ENCODE data around the gene HECW1. TPM values are rescaled to one million over a fixed set of nuclear protein-coding genes. Genes with fewer than 3 reads are reported as not detected.
"Not testable (repeated sequence)": the region's sequence is repeated elsewhere in the genome, so short reads cannot be mapped to it uniquely, and the experiment has no call there.

HECW1 gene
- total RNA-seq, 1 experiment from 2014 or later, result 6.7 TPM

DNA sequence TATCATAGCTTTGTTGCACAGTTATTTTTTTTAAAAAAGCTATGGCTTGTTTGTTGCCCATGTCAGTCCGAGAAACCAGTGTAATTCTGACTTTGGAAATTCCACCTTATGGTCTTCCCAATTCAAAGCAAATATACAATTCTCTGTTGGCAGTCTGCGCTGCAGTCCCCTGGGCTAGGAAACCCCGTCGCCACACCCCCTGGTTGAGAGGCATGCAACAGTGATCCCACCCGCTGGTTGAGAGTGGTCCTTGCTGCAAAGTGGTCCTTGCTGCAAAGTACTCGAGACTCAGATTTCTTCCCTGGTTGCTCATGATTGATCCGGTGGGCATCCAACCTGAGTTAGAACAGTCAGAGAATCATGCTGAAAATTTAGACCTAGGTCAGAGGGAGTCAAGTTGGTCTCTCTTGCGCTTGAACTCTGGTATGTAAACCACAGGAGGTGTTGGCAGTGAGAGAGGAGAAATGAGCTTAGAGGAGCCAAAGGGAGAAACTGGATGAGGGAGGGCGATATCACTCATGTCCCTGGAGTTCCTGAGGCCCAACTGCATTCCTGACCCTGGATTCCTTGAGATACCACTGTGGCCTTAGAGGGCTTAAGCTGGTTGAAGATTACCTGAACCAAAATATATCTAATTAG lies 425.4 kb downstream of the HECW1 start:
- peak; percentile 74 for DNase-seq (ENCODE audit: low read depth)

DNA sequence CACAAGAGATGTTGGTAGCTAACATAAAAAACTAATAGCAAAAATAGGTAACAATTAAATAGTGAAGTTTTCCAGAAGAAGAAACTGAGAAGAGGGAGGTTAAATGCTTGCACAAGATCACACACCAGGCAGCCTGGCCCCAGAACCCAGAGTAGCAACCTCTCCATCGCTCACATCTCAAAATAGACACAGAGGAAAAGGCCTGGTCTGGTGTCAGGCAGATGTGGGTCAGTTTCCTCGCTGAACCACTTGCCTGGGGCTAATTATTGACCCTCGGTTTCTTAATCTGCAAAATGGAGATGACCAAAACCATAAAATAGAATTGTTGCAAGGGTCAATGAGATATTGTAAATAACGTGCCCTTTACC lies 425.9 kb downstream of the HECW1 start:
- DNase-seq (ENCODE audit: low read depth), result no peak

DNA sequence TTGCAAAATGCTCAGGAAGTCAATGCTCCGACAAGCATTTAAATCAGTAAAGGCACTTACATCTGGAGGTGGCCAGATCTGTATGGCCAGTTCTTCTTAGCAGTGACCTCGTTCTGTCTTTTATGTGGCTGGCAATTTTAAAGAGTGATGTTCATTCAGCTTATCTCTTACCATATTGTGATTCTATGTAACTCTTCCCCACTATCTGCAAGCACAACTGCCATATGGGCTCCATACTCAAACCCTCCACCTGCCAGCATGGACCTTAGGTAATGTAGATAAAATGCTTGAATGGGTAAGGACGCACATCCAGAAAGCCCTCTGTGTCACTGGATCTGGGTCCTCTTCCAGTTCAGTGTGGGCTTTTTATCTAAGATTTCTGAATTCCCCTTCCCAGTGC lies 428.0 kb downstream of the HECW1 start:
- DNase-seq (ENCODE audit: low read depth), result no peak

DNA sequence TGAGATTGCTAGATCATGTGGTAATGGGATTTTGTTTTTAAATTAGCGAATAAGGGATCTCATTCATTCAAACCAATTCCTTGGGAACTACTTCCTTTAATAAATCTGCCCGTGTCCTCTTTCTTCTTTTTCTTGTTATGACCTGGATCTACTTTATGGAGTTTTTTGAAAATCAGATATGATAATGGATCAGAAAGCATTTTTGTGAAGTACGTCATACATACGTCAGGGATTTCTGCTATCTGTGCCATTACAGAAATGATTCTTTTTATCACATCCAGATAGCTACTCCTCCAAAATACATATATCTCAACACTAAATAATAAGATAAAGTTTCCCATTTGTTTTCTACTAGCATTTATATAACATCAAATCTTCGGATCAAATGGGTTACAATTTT lies 430.3 kb downstream of the HECW1 start:
- no peak for DNase-seq (ENCODE audit: low read depth)

DNA sequence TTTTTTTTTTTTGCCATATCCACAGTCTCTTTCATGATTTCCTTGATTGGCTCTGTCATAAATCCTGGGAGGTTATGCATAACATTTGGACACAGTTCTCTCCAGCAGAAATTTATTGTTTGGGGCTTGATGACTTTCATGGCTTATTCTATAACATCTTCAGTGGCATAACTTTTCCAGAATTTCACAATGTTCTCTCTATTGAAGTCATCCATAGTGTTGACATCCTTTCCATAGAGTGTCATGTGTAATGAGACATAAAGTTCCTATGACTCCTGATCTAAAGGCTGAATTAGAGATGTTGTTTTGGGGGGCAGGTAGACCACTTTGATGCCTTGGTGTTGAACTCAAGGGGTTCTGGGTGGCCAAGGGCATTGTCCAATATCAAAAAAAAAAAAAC lies 433.8 kb downstream of the HECW1 start:
- no peak for DNase-seq (ENCODE audit: low read depth)

DNA sequence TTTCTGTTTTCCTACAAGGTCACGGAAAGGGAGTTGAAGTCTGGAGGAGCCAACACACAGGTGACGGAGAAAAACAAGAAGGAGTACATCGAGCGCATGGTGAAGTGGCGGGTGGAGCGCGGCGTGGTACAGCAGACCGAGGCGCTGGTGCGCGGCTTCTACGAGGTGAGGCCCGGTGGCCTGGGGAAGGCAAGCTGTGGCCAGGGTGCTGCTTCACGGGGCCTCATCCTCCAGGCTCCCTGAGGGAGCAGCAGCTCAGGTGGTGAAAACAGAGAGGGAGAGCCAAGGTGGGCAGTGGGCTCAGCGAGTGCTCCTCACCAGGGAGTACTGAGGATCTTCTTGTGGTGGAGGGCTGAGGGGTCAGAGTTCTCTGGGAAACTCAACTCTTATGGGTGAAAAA lies 438.0 kb downstream of the HECW1 start:
- DNase-seq (ENCODE audit: low read depth), result no peak

DNA sequence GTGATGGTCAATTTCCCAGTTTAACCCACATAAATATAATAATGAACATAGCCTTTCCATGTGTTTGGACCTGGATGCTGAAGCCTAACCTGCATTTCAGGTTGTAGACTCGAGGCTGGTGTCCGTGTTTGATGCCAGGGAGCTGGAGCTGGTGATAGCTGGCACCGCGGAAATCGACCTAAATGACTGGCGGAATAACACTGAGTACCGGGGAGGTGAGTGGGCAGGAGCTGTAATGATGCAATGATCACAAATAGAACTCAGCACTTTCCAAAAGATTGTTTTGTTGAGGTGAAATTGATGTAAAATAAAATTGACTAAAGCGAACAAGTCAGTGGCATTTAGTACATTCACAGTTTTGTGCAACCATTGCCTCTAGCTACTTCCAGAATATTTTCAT lies 439.7 kb downstream of the HECW1 start:
- DNase-seq (ENCODE audit: low read depth), result no peak

DNA sequence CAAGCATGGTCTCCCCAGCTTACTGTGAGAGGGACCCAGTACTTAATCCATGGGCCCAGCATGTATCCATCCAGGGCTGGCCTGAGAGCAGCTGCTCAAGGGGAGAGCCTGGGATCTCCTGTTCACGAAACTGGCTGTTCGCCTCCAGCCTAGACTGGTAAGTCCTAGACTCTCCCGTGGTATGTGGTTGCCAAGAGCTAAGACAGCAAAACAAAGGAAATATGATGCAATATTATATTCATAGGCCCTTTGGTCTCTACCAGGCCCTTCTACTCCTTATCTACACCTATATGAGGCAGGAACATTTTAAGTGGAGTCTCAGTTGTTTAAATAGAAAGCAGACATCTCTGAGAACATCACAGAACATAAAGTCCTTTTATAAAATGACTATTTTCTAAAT lies 441.6 kb downstream of the HECW1 start:
- DNase-seq (ENCODE audit: low read depth), result peak; percentile 34

DNA sequence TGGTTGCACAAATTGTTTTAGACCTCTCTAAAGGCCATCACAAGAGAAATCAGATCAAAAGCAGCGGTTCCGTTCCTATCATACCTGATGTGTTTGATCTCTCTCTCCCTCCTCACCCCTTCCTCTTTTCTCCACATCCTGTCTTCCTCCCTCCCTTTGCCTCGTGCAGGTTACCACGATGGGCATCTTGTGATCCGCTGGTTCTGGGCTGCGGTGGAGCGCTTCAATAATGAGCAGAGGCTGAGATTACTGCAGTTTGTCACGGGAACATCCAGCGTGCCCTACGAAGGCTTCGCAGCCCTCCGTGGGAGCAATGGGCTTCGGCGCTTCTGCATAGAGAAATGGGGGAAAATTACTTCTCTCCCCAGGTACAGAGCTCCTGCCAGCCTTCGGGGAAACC lies 442.0 kb downstream of the HECW1 start:
- DNase-seq (ENCODE audit: low read depth), result no peak

DNA sequence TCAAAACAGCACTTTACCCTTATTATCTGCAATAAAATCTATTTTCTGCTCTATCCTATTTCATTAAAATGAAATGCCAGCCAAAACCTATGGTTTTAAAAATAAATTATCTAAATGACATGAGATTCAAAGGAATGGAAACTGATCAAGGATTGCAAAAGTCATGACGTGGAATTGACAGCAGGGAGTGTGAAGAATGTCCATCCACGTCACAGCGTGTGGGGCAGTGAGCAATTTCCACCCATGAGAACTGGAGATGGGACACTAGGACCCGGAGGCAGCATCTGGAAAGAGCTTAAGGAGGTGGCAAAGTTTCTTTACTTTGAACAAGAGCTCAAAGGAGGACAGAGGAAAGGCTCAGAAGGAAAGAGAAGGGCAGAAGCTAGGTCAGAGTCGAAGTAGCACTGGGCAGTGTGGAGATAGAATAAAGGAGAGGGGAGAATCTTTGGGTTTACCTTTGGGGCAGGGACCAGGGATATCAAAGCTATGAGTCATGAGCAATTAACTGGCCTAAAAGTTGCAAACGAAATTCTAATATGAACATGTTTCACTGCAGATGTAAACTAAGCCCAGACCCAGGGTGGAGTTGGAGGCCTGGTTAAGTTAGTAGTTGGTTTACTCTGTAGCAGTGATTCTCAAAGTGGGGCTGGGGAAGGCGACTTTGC lies 445.5 kb downstream of the HECW1 start:
- peak; percentile 73 for DNase-seq (ENCODE audit: low read depth)

DNA sequence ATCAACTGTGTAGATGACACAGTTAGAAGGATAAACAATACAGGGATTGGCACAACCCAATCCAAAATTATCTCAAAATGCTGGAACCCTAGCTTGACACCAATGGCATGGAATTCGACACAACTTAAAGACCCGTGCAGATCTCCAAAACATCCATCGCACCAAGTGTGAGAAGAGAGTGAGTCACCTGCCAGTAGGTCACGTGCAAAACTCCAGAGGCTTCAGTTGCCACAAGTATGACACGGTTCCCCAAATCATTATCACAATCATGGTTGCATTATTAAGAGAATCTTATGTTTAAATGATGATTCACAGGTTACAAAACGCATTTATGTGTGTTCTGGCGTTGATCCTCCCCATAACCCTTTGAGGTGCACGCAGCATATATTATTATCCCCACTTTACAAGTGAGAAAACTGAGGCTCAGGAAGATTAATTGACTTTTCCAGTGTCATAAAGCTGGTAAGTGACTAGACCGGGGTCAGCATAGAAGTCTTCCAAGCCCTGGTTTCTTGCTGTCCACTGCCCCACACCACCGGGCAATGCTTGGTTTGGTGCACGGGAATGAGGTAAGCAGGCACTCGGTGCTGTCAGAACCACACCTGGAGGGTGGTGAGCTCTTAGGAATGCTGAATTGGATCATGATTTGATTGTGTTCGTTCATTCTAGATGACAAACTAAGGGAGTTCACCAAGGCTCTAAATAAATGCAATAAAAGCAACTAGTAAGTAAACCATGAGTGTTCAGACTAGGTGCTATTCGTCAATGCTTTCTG lies 446.9 kb downstream of the HECW1 start:
- DNase-seq (ENCODE audit: low read depth), result peak; percentile 63

DNA sequence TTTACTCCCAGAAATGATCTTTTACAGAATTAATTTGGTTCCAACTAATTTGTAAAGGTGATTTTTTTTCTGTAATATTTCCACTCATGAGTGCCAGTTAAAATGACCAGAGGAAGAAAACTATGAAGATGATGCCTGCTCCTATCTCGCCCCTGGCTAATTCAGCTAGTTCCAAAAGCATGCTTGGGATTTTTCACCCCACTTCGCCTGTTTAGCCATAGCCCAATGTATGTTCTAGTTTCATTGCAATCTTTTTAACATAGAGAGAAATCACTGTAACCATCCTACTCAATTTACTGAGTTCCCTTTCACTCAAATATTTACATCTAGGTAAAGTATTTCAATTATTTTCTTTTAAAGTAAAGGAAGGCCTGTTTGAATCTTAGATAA lies 447.5 kb downstream of the HECW1 start:
- no peak for DNase-seq (ENCODE audit: low read depth)

DNA sequence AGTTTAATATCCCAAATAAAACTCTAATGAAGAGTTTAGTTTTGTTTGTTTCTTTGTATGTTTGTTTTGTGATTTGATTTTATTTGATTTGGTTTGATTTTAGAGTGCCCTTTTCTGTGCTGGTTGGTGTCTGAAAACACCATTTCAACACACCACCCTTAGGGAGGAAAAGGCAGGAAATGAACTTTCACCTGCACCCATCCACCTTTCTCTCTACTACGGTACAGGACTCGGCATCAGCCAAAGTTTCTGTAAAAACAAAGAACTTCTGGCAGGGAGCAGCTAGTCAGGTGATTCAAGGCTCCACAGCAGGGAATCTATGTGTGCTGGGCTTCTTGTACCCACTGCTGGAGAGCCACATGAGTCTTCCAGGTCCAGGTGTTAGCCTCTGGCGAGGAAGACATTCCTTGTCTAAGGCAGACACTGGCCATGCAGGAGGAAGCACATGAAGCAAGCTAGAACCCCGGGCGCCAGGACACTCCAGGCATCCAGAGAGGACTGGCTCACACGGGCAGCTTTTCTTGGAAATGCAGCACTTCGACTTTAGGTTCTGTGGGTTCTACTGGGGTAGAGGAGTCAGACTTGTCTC lies 448.4 kb downstream of the HECW1 start:
- DNase-seq (ENCODE audit: low read depth), result no peak

DNA sequence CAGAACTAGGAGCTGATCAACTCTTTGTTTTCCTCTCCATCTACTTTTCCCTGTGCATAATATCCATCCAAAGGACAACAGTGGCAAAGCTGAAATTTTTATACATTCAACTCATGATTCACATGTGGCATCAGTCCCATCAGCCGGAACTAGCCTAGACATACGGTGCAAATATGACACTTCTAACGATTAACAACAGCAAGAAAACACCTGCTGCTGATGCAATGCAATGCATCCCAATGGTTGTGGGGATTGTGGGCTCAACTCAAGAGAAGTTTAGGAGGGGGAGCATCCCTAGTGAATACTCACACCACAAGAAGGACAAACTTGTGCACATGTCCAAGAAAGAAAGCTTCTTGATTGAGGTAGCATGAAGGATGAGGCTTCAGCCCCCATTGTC lies 449.9 kb downstream of the HECW1 start:
- no peak for DNase-seq (ENCODE audit: low read depth)

DNA sequence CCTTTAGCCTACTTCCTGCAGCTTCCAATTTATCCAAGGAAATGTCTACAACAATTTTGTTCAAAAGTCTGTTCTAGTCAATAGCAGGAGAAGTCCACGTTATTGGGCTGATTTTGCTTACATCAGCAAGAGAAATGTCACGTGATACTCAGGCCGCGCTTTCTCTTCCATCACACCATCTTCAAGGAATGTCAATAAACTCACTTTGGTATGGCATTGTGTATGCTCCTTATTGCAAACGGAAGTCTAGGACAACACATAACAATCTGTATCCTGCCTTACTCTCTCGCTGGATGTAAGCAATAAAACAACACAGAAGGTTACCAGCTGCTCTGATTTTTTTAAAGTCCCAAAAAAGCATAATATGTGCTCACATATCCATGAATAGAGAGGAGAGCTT lies 453.3 kb downstream of the HECW1 start:
- DNase-seq (ENCODE audit: low read depth), result no peak

DNA sequence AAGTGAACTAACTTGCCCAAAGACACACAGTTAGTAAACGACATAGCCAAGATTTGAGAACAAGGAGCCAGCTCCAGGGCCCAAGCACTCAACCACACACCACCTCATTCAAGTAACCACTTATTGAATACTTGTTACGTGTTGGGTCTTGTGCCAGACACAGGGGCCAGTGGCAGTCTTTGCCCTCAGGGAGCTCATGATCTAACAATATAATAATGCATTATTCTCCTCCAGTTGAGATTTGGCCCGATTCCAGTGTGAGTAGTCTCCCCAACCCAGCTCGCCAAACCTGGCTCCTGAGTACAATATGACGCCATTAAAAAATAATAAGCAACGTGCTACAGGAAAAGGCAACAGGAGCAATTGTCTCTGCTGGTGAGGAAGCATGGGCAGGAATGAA lies 456.1 kb downstream of the HECW1 start:
- DNase-seq (ENCODE audit: low read depth), result peak; percentile 99

DNA sequence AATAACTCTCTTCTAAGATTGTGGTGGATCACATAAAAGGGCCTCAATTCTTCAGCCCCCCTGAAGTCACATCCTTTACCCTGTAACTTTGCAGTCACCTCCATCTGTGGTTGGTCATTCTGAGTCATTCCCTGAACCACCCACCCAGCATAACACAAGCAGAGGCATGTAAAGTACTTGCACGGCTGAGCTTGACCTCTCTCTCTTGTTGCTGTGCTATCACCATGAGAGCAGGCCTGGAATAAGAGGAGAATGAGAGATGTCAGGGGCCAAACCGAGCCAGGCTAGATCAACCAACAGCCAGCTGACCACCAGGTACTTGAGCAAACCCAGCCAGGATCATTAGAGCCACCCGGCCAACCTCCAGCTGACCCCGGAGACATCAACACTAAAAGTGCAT lies 457.0 kb downstream of the HECW1 start:
- peak; percentile 97 for DNase-seq (ENCODE audit: low read depth)

DNA sequence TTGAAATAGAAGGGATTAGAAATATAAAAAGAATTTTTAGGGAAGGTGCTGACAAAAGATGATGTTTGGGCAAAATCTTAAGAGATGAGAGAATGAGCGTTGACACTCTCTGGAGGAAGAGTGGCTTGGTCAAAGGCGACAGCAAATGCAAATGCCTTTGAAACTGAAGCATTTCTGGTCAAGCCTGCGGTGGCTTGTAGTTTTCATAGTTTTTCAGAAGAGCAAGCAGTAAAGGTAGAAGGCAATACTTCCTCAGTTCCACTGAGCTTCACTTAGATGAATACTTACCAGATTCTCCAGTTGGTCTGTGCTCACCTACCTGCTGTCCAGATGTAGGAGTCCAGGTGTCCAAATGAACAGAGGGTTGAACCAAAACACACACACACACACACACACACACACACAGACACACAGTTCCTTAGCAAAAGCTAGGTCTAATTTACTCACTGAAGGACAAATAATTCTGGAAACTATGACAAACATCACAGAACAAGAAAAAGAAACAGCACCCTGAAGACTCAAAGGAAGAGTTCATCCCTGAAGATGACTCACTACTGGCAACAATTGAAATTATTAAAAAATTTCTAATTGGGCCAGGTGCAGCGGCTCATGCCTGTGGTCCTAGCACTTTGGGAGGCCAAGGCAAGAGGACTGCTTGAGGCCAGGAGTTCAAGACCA lies 458.4 kb downstream of the HECW1 start:
- peak; percentile 76 for DNase-seq (ENCODE audit: low read depth)

DNA sequence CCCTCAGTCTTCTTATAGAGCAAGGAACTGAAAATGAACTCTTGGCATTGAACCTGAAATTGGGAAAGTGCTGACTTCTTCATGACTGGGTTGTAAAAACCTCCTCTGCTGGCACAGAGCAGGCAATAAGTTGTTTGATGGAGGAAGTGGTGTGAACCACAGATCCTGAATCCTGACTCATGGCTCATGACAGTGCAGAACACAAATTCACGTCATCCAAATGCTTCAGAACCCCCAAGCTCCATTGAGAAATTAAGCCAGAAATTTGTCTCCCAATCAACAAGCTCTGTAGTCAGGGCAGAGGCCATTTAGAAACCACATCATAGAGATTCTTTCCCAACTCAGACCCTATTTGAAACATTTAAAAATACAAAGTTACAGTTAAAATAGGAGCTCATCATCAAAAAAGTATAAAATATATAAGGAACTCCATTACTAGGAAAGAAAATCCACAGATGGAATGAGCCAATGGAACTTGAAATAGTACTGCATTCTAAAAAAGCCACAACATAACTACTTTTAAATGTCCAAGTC lies 460.1 kb downstream of the HECW1 start:
- DNase-seq (ENCODE audit: low read depth), result peak; percentile 100

DNA sequence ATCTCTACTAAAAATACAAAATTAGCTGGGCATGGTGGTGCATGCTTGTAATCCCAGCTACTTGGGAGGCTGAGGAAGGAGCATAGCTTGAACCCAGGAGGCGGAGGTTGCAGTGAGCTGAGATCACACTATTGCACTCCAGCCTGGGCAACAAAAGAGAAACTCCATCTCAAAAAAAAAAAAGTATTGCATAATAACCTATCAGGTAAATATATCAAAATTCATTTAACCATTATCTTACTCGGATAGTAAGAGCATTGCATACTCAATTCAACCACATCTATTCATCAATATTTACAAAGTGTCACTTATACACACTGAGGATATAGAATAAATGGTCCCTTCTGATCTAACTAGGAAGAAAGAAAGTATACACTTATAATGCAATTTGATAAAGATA lies 461.4 kb downstream of the HECW1 start:
- DNase-seq (ENCODE audit: low read depth), result not testable (repeated sequence)

DNA sequence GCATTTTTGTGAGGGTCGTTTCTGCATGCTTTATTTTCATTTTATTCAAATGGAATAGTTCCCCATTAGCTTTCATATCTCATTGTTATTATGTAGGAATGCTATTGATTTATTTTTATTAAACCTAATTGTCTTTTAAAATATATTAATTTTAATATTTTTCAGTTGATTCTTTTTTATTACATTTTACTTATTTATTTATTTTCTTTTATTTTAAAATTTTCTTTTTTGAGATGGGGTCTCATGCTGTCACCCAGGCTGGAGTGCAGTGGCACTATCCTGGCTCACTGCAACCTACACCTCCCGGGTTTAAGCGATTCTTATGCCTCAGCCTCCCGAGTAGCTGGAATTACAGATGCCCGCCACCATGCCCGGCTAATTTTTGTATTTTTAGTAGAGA lies 463.1 kb downstream of the HECW1 start:
- DNase-seq (ENCODE audit: low read depth), result no peak

DNA sequence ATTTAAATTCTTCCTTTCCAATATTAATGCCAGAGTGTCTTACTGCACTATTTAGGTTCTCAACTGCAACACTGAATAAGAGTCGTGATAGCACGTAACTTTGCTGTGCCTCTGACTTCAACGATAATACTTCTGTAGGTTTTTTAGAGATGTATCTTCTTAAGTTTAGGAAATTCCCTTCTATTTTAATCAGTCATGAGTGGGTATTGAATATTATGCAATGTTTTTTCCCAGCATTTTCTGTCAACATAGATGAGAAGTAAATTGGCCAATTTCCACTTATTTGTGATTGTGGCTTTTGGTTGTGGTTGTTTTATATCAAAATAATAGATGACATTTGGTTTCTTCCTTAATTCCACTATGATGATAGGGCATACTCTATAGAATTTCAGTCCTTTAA lies 463.8 kb downstream of the HECW1 start:
- no peak for DNase-seq (ENCODE audit: low read depth)
